Keratinocyte (primary cell): ENCODE data around the gene CPEB3. TPM values are rescaled to one million over a fixed set of nuclear protein-coding genes. Genes with fewer than 3 reads are reported as not detected.

Source experiments
- DNase-seq: peaks from one replicate; pipeline ENCODE4 v3.0.0-alpha.2; 2011; ENCODE audit warnings: low read depth, missing footprints, low spot score
- FAIRE-seq: peaks from 2 replicates; lab custom pipeline; 2011; peaks lifted over from hg19 to GRCh38; lab: Jason Lieb, UNC
- H2AFZ ChIP-seq: 2 replicates; pipeline ENCODE4 v1.6.0; 2012; ENCODE audit warnings: low read length, control low read depth, inconsistent platforms; ENCODE audit not compliant: control insufficient read depth
- H3K27ac ChIP-seq: 2 replicates; pipeline ENCODE4 v1.5.1; 2011; ENCODE audit warnings: low read length; ENCODE audit not compliant: control insufficient read depth, insufficient read depth
- H3K27me3 ChIP-seq: 3 replicates; pipeline ENCODE4 v1.6.0; 2011; ENCODE audit warnings: low read length; ENCODE audit not compliant: control insufficient read depth, insufficient read depth; ENCODE audit errors: extremely low read depth
- H3K36me3 ChIP-seq, 2 experiments: 2 replicates in 1 of 2; 3 replicates in 1 of 2; pipeline ENCODE4 v1.5.1; 2011; ENCODE audit warnings: low read length in 2 of 2, mild to moderate bottlenecking in 1 of 2; ENCODE audit not compliant: control insufficient read depth in 2 of 2, insufficient read depth in 2 of 2; ENCODE audit errors: extremely low read depth in 1 of 2
- H3K4me1 ChIP-seq: 3 replicates; pipeline ENCODE4 v1.5.1; 2011; ENCODE audit warnings: low read length; ENCODE audit not compliant: control insufficient read depth, insufficient read depth; ENCODE audit errors: extremely low read depth
- H3K4me2 ChIP-seq: 3 replicates; pipeline ENCODE4 v1.6.0; 2011; ENCODE audit warnings: low read depth, low read length; ENCODE audit not compliant: control insufficient read depth, insufficient read depth; ENCODE audit errors: extremely low read depth
- H3K4me3 ChIP-seq, 3 experiments: fragments of 200-600 bp in 1 of 3; sonication (generic) in 1 of 3; 2 replicates in 2 of 3; 3 replicates in 1 of 3; pipeline ENCODE4 v1.5.1; 2011 to 2016; ENCODE audit warnings: low read length in 3 of 3, mild to moderate bottlenecking in 3 of 3, control low read depth in 2 of 3, inconsistent platforms in 1 of 3, low read depth in 1 of 3, mixed read lengths in 1 of 3, mixed run types in 1 of 3, moderate library complexity in 1 of 3; ENCODE audit not compliant: control insufficient read depth in 2 of 3, insufficient read depth in 2 of 3; ENCODE audit errors: extremely low read depth in 1 of 3
- H3K79me2 ChIP-seq: 2 replicates; pipeline ENCODE4 v1.6.0; 2012; ENCODE audit warnings: low read length; ENCODE audit not compliant: control insufficient read depth, insufficient read depth
- H3K9ac ChIP-seq: 3 replicates; pipeline ENCODE4 v1.6.0; 2011; ENCODE audit warnings: low read length; ENCODE audit not compliant: control insufficient read depth, insufficient read depth; ENCODE audit errors: extremely low read depth
- H3K9me1 ChIP-seq: 3 replicates; pipeline ENCODE4 v1.6.0; 2011; ENCODE audit warnings: low read length; ENCODE audit not compliant: control insufficient read depth, insufficient read depth; ENCODE audit errors: extremely low read depth
- H3K9me3 ChIP-seq: 2 replicates; pipeline ENCODE4 v1.5.1; 2012; ENCODE audit warnings: low read depth, low read length; ENCODE audit not compliant: control insufficient read depth
- H4K20me1 ChIP-seq: 3 replicates; pipeline ENCODE4 v1.6.0; 2011; ENCODE audit warnings: low read length; ENCODE audit not compliant: control insufficient read depth, insufficient read depth; ENCODE audit errors: extremely low read depth
- CTCF ChIP-seq, 3 experiments: IDR thresholded peaks in 1 of 3; conservative IDR thresholded peaks in 1 of 3; optimal IDR thresholded peaks in 1 of 3; 2 replicates in 2 of 3; 3 replicates in 1 of 3; pipeline versions ENCODE3 to v1.5.1; 2011; ENCODE audit warnings: low read length in 3 of 3, mild to moderate bottlenecking in 3 of 3, moderate library complexity in 2 of 3, control low read depth in 1 of 3, inconsistent platforms in 1 of 3; ENCODE audit not compliant: insufficient read depth in 2 of 3; ENCODE audit errors: extremely low read depth in 1 of 3
- EZH2 ChIP-seq: IDR thresholded peaks from one replicate; pipeline ENCODE4 v1.6.1; 2012; ENCODE audit warnings: inconsistent platforms, mild to moderate bottlenecking, low read length, moderate library complexity
- dilution Hi-C: fragments of 300-500 bp; cut with MboI; formaldehyde crosslinking; loops from one replicate; pipeline ENCODE4 v1.7.0; 2020; ENCODE audit warnings: low sequenced_read_pairs; ENCODE audit not compliant: extremely low pct_ligation_motif_present
- polyA plus RNA-seq, 5 experiments: library from polyadenylated mRNA; depleted of rRNA in 3 of 5; stranded (reverse) in 3 of 5; stranded (forward) in 1 of 5; unstranded in 1 of 5; fragments of >200 nt; gene quantifications; 1 replicate in 1 of 5; 2 replicates in 3 of 5; 3 replicates in 1 of 5; pipeline versions ENCODE4 v1.2.1 to v1.2.3, GENCODE V29; 2011 to 2012; ENCODE audit warnings: missing spikeins in 2 of 5, low read depth in 1 of 5, low replicate concordance in 1 of 5

Gene CPEB3
- polyA plus RNA-seq, 1 donor (not counting 4 experiments of a cell fraction or from before 2014, with no cell fraction given) = 0.47 TPM

GRCh38 chr10:92164036-92164696 lies 126.7 kb downstream of the CPEB3 start:
- Histone ChIP-seq H2AFZ (no peak overlapping the region), H3K4me1 (no peaks in the 10 kb centered on the region), H3K36me3 (no peaks in the 10 kb centered on the region), H3K9ac (no peak overlapping the region), H3K9me3 (no peaks in the 10 kb centered on the region), H3K79me2 (no peaks in the 10 kb centered on the region), H3K4me3 (no peak overlapping the region), H3K27me3 (no peaks in the 10 kb centered on the region), H4K20me1 (no peaks in the 10 kb centered on the region), H3K9me1 (no peaks in the 10 kb centered on the region), H3K27ac (no peak overlapping the region), H3K4me2 (no peak overlapping the region)
- FAIRE-seq (no peak), DNase-seq (no peak)
- TF ChIP-seq CTCF (optimal IDR thresholded peaks at IDR 0.05 in 1 of 3, IDR thresholded peaks at IDR 0.05 in 1 of 3, conservative IDR thresholded peaks at IDR 0.05 in 1 of 3; ENCODE audit: extremely low read depth in 1 of 3, insufficient read depth in 2 of 3, low read length in 3 of 3) (no peak), EZH2 (no peak)
- dilution Hi-C loops = no loop called here

GRCh38 chr10:92162541-92162940 lies 128.3 kb downstream of the CPEB3 start:
- H3K9me1 ChIP-seq = no peaks in the 10 kb centered on the region
- no peaks in the 10 kb centered on the region for H3K4me1 ChIP-seq
- H3K27me3 ChIP-seq = no peaks in the 10 kb centered on the region
- no peak overlapping the region for H3K27ac ChIP-seq
- no peak overlapping the region for H3K9ac ChIP-seq
- DNase-seq = no peak
- no peak for FAIRE-seq
- H3K79me2 ChIP-seq = no peaks in the 10 kb centered on the region
- H3K9me3 ChIP-seq = no peaks in the 10 kb centered on the region
- no peaks in the 10 kb centered on the region for H3K36me3 ChIP-seq
- no peaks in the 10 kb centered on the region for H4K20me1 ChIP-seq
- no peak overlapping the region for H3K4me3 ChIP-seq
- dilution Hi-C loops = no loop called here
- TF ChIP-seq CTCF (optimal IDR thresholded peaks at IDR 0.05 in 1 of 3, IDR thresholded peaks at IDR 0.05 in 1 of 3, conservative IDR thresholded peaks at IDR 0.05 in 1 of 3; ENCODE audit: extremely low read depth in 1 of 3, insufficient read depth in 2 of 3, low read length in 3 of 3) (no peak), EZH2 (no peak)
- H2AFZ ChIP-seq = no peak overlapping the region
- no peak overlapping the region for H3K4me2 ChIP-seq
